ENCODE data around the gene SPATA4.

The SPATA4 gene

GRCh38 chr4:176238157-176238610 is 42.8 kb upstream of the SPATA4 start:
- TF ChIP-seq ISL1 (CRISPR knock-in tag; IDR thresholded peaks at IDR 0.05) (peak; percentile 86), POU6F1 (CRISPR knock-in tag; IDR thresholded peaks at IDR 0.05; ENCODE audit: borderline replicate concordance, low read depth) (no peak)
- peak; percentile 94 for ATAC-seq

- TF ChIP-seq BACH2 (CRISPR knock-in tag; IDR thresholded peaks at IDR 0.05; ENCODE audit: borderline replicate concordance): no peak
- TF ChIP-seq POU6F1 (CRISPR knock-in tag; IDR thresholded peaks at IDR 0.05; ENCODE audit: borderline replicate concordance, low read depth): no peak
- no peak for TF ChIP-seq OSR1 (CRISPR knock-in tag; IDR thresholded peaks at IDR 0.05)
- TF ChIP-seq ZNF70 (CRISPR knock-in tag; IDR thresholded peaks at IDR 0.05): no peak
- TF ChIP-seq CREB5 (CRISPR knock-in tag; IDR thresholded peaks at IDR 0.05; ENCODE audit: low read depth): no peak
- no peak for TF ChIP-seq ARNTL (CRISPR knock-in tag; IDR thresholded peaks at IDR 0.05; ENCODE audit: borderline replicate concordance, low read depth)
- no peak for TF ChIP-seq SNAI2 (CRISPR knock-in tag; IDR thresholded peaks at IDR 0.05)
- no peak for TF ChIP-seq RARB (CRISPR knock-in tag; IDR thresholded peaks at IDR 0.05)
- no peak for TF ChIP-seq ISL1 (CRISPR knock-in tag; IDR thresholded peaks at IDR 0.05)
- ATAC-seq: no peak; the same call in 2 of the 3 replicates
These were observed 41.6 kb upstream of the SPATA4 start for GRCh38 chr4:176236946-176237345.

GRCh38 chr4:176230836-176231235 is 35.5 kb upstream of the SPATA4 start:
- 0 out of 3 replicates have a peak, but pooled peaks have one; percentile 25 for ATAC-seq
- no peak for TF ChIP-seq CSRNP3 (CRISPR knock-in tag; IDR thresholded peaks at IDR 0.05)
- no peak for TF ChIP-seq CREB5 (CRISPR knock-in tag; IDR thresholded peaks at IDR 0.05; ENCODE audit: low read depth)
- no peak for TF ChIP-seq ISL1 (CRISPR knock-in tag; IDR thresholded peaks at IDR 0.05)
- no peak for TF ChIP-seq ZFP30 (CRISPR knock-in tag; IDR thresholded peaks at IDR 0.05)
- TF ChIP-seq ZNF565 (CRISPR knock-in tag; conservative IDR thresholded peaks at IDR 0.05; ENCODE audit: low read depth): no peak
- no peak for TF ChIP-seq ZNF8 (CRISPR knock-in tag; IDR thresholded peaks at IDR 0.05)
- no peak for TF ChIP-seq TCF4 (CRISPR knock-in tag; IDR thresholded peaks at IDR 0.05; ENCODE audit: borderline replicate concordance)

GRCh38 chr4:176229645-176230044 is 34.3 kb upstream of the SPATA4 start:
- TF ChIP-seq ZNF8 (CRISPR knock-in tag; IDR thresholded peaks at IDR 0.05) (no peak), PPARA (CRISPR knock-in tag; IDR thresholded peaks at IDR 0.05; ENCODE audit: borderline replicate concordance) (no peak), RARB (CRISPR knock-in tag; IDR thresholded peaks at IDR 0.05) (no peak), BACH2 (CRISPR knock-in tag; IDR thresholded peaks at IDR 0.05; ENCODE audit: borderline replicate concordance) (no peak), TOX (CRISPR knock-in tag; IDR thresholded peaks at IDR 0.05; ENCODE audit: borderline replicate concordance) (no peak), GLIS3 (CRISPR knock-in tag; IDR thresholded peaks at IDR 0.05) (no peak), ARNTL (CRISPR knock-in tag; IDR thresholded peaks at IDR 0.05; ENCODE audit: borderline replicate concordance, low read depth) (no peak), ISL1 (CRISPR knock-in tag; IDR thresholded peaks at IDR 0.05) (no peak), ZFP30 (CRISPR knock-in tag; IDR thresholded peaks at IDR 0.05) (no peak), CSRNP3 (CRISPR knock-in tag; IDR thresholded peaks at IDR 0.05) (no peak), POU6F1 (CRISPR knock-in tag; IDR thresholded peaks at IDR 0.05; ENCODE audit: borderline replicate concordance, low read depth) (no peak), CSDC2 (CRISPR knock-in tag; IDR thresholded peaks at IDR 0.05) (no peak), ZNF70 (CRISPR knock-in tag; IDR thresholded peaks at IDR 0.05) (no peak), TCF4 (CRISPR knock-in tag; IDR thresholded peaks at IDR 0.05; ENCODE audit: borderline replicate concordance) (no peak), ZNF565 (CRISPR knock-in tag; conservative IDR thresholded peaks at IDR 0.05; ENCODE audit: low read depth) (no peak), TSHZ2 (CRISPR knock-in tag; IDR thresholded peaks at IDR 0.05) (no peak), ZFP3 (CRISPR knock-in tag; IDR thresholded peaks at IDR 0.05) (no peak), SNAI2 (CRISPR knock-in tag; IDR thresholded peaks at IDR 0.05) (no peak), OSR1 (CRISPR knock-in tag; IDR thresholded peaks at IDR 0.05) (no peak)
- ATAC-seq: no peak

All from SK-N-SH treated with all-trans-retinoic acid at 6 μM for 48 hours (cell line).